Activated T-cell treated with anti-CD3 and anti-CD28 coated beads, Interleukin-2, amount 50 U/mL, for 4 hours (primary cell): ENCODE data around the gene COL5A3. TPM values are rescaled to one million over a fixed set of nuclear protein-coding genes. Genes with fewer than 3 reads are reported as not detected.

Experiments used
- ATAC-seq, 2 donors: fragments of 200-7000 bp; cut with Tn5 transposase; one replicate each; pipeline ENCODE4 v1.10.0; 2021
- DNase-seq: peaks from one replicate; pipeline ENCODE4 v3.0.0-alpha.2; 2020
- H3K27me3 Mint-ChIP-seq: one replicate; pipeline ENCODE4 v1.8.0; 2021; ENCODE audit warnings: low read depth, mixed read lengths
- H3K36me3 Mint-ChIP-seq: one replicate; pipeline ENCODE4 v1.8.0; 2022; ENCODE audit warnings: mixed read lengths; ENCODE audit not compliant: insufficient read depth
- H3K4me1 Mint-ChIP-seq: one replicate; pipeline ENCODE4 v1.8.0; 2021; ENCODE audit warnings: low read depth, mixed read lengths
- H3K4me3 Mint-ChIP-seq: one replicate; pipeline ENCODE4 v1.8.0; 2021; ENCODE audit warnings: mild to moderate bottlenecking, moderate library complexity, mixed read lengths
- H3K9me3 Mint-ChIP-seq: one replicate; pipeline ENCODE4 v1.8.0; 2021; ENCODE audit warnings: mixed read lengths
- total RNA-seq, 3 donors: library from RNA; stranded (reverse); gene quantifications; one replicate each; pipeline ENCODE4 v1.2.1, GENCODE V29; 2021

Gene COL5A3
- total RNA-seq, 3 donors from 2014 or later = 0.46 to 2.8 (median 2.3) TPM

DNA sequence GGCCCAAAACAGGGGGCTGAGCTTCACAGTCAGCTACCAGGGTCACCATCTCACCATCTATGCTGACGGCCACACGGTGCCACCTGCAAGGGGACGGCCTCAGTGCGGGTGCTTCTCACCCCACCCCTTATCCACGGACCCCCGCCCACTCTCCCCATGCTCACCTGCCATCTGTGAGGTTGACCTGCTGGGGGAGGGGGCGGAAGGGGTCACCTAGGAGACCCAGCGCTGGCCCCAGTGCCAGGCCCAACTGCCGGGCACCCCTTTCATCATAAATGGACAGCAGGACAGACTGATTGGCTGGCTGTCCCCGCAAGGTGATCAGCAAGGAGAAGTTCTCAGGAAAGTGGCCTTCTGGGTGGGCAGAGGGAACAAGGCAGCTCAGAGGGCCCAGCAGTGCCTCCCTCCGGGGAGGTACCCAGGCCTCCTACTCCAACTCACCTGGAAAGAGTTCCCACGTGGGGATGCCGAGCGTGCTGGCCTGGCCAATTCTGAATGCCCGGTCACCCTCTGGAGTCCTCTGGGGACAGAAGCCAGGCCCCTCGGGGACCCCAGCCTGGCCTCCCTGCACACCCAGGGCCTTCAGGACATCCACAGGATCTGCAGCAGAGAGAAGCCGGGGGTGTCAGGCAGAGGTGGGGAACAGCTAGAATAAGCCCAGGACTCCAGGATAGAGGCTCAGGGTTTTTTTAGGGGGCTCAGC is 4.5 kb downstream of the COL5A3 start:
- peaks cover 34% of the 10 kb centered on the region for H3K4me1 Mint-ChIP-seq
- peaks cover 2% of the 10 kb centered on the region for H3K36me3 Mint-ChIP-seq
- ATAC-seq = peak in 1 of 2 donors; percentile 6
- H3K27me3 Mint-ChIP-seq = peaks cover 65% of the 10 kb centered on the region
- no peak for DNase-seq
- H3K9me3 Mint-ChIP-seq = no peaks in the 10 kb centered on the region
- no peak overlapping the region for H3K4me3 Mint-ChIP-seq

DNA sequence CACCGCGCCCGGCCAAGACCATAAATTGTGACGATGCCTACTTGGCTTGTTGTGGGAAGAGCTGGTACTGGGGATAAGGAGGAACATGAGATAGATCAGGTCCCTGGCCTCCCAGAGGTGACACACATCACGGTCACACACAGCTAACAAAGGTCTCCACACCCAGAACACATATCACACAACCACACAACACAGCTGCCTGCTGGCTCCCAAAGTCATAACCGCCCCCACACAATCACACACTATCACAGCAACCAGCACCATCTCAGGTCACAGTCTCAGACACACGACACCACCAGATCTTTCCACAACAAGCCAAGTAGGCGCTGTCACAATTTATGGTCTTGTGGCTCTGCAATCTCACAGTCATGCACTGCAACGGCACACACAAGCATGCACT is 5.7 kb downstream of the COL5A3 start:
- H3K4me1 Mint-ChIP-seq = peaks cover 34% of the 10 kb centered on the region
- no peak for DNase-seq
- H3K4me3 Mint-ChIP-seq = no peak overlapping the region
- H3K36me3 Mint-ChIP-seq = peaks cover under 1% of the 10 kb centered on the region
- H3K27me3 Mint-ChIP-seq = peaks cover 64% of the 10 kb centered on the region
- no peaks in the 10 kb centered on the region for H3K9me3 Mint-ChIP-seq
- no peak for ATAC-seq

DNA sequence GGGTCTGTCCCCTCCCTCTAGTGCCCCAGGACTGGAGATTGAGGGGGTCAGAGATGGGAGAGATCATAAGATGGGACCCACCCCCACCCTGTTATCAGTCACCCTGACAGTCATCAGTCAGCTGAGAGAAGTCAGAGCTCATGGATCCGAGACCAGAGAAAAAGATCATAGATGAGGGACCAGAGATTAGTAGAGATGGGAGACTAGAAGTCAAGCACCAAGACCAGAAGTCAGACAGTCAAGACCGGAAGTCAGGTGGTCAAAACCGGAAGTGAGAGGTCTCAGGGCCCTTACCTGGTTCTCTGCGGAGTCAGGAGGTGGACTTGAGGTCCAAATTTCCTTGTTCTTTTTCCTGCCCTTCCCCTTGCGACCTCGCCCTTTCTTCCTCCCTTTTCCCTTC is 7.0 kb downstream of the COL5A3 start:
- DNase-seq = no peak
- Mint-ChIP-seq H3K36me3 (no peaks in the 10 kb centered on the region), H3K4me1 (peaks cover 26% of the 10 kb centered on the region), H3K27me3 (peaks cover 59% of the 10 kb centered on the region), H3K9me3 (no peaks in the 10 kb centered on the region), H3K4me3 (no peak overlapping the region)
- ATAC-seq = no peak

DNA sequence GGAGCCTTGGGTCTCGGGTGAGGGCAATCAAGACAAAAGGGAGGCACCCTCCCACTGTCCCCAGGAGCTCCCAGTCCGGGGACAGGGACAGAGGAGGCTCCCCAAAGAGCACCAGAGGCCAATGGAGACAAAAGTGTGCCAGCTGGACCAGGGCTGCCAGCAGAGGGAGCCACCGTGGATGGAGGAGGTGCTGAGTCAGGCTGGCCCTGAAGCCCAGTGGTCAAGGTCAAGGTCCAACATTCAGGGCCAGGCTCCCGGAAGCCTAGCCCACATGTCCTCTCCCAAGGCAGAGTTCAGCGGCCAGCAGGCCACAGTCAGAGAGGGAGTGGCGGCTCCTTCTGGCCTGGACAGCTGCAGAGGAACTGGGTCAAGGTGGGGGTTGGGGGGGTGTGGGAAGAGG is 8.4 kb downstream of the COL5A3 start:
- DNase-seq = no peak
- Mint-ChIP-seq H3K36me3 (no peaks in the 10 kb centered on the region), H3K27me3 (peaks cover 56% of the 10 kb centered on the region), H3K4me3 (no peak overlapping the region), H3K4me1 (peaks cover 23% of the 10 kb centered on the region), H3K9me3 (no peaks in the 10 kb centered on the region)
- no peak for ATAC-seq

DNA sequence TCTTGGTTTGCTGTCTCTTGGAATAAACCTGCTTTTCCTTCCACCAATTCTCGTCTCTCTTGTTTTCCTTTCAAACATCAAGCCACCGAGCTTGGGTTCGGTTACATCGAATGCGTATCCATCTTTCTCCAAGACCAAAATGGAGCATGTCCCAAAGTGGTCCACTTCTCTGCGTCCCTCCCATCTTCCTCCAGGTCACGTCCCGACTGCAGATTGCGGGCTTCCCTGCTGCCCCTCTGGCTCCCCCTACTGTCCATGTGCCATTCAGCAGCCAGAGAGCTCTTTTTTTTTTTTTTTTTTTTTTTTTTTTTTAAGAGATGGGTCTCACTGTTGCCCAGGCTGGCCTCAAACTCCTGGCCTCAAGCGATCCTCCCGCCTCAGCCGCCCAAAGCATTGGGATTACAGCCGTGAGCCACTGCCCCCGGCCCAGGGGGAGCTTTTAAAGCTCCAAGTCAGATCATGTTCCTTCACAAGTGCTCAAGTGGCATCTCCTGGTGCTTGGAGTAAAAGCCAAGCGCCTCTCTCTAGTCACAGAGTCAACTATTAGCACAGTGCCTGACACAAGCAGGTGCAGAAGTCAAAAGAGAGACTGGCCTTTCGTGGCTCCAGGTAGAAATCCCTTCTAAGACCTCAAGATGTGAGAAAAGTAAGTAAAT is 10.0 kb downstream of the COL5A3 start:
- H3K27me3 Mint-ChIP-seq = peaks cover 51% of the 10 kb centered on the region
- no peaks in the 10 kb centered on the region for H3K36me3 Mint-ChIP-seq
- peak in 1 of 2 donors; percentile 35 for ATAC-seq

DNA sequence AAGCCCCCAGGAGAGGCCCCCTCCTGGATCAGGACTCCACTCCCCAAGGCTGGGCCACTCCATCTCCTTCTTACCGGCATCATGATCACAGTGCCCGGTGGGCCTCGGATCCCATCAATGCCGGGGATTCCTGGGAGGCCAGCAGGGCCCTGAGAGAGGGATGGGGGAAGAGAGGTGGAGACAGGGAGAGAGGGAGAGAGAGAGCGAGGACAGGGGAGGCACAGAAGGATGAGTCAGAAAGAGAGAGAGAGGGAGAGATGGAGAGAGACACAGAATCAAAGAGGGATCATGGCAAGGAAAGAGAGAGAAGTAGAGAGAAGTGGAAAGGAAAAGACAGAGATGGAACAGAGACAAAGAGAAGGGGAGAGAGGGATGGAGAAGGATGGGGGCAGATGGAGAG is 13.8 kb downstream of the COL5A3 start:
- Mint-ChIP-seq H3K9me3 (no peaks in the 10 kb centered on the region), H3K27me3 (peaks cover 25% of the 10 kb centered on the region), H3K36me3 (no peaks in the 10 kb centered on the region), H3K4me1 (peaks cover 3% of the 10 kb centered on the region), H3K4me3 (no peak overlapping the region)
- DNase-seq (no peak), ATAC-seq (no peak)

More for the DNA sequence above, 10.0 kb downstream of the COL5A3 start:
- peak; percentile 57 for DNase-seq
- Mint-ChIP-seq H3K9me3 (no peaks in the 10 kb centered on the region), H3K4me1 (peaks cover 11% of the 10 kb centered on the region), H3K4me3 (no peak overlapping the region)

DNA sequence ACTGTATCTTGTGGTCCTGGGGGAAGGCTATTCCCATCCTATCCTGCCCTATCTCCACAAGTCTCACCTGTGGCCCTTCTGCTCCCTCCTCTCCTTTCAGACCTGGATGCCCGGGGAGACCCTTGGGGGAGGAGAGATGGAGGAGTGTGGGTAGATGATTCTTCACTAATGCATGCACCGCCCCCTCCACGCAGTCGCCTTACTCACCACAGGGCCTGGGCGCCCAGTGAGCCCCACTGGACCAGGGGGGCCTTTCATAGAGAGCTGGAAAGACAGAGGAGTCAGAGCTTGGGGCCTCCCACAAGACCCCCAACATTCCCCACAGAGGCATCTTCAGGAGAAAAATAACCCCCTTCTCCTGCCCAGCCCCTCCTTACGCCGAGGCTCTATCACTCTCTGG is 14.3 kb downstream of the COL5A3 start:
- ATAC-seq (no peak), DNase-seq (no peak)
- Mint-ChIP-seq H3K4me3 (no peak overlapping the region), H3K4me1 (peaks cover 3% of the 10 kb centered on the region), H3K36me3 (no peaks in the 10 kb centered on the region), H3K9me3 (no peaks in the 10 kb centered on the region), H3K27me3 (peaks cover 26% of the 10 kb centered on the region)

DNA sequence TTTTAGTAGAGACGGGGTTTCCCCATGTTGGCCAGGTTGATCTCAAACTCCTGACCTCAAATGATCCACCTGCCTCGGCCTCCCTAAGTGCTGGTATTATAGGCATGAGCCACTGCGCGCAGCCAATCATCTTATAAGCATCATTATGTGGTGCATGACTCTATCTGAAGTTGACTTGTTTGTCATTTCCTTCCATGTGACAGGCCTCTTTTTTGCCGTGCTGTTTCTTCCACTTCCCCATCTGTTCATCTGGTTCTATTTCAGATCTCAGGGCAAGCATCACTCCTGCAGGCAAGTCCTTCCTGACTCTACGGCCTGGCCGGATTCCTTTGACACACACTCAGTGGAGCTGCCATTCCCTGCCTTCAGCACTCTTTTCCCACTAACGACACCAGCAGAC is 15.2 kb downstream of the COL5A3 start:
- no peak overlapping the region for H3K4me3 Mint-ChIP-seq
- ATAC-seq = no peak
- no peak for DNase-seq
- no peaks in the 10 kb centered on the region for H3K9me3 Mint-ChIP-seq
- H3K4me1 Mint-ChIP-seq = peaks cover 2% of the 10 kb centered on the region
- peaks cover 21% of the 10 kb centered on the region for H3K27me3 Mint-ChIP-seq
- no peaks in the 10 kb centered on the region for H3K36me3 Mint-ChIP-seq

DNA sequence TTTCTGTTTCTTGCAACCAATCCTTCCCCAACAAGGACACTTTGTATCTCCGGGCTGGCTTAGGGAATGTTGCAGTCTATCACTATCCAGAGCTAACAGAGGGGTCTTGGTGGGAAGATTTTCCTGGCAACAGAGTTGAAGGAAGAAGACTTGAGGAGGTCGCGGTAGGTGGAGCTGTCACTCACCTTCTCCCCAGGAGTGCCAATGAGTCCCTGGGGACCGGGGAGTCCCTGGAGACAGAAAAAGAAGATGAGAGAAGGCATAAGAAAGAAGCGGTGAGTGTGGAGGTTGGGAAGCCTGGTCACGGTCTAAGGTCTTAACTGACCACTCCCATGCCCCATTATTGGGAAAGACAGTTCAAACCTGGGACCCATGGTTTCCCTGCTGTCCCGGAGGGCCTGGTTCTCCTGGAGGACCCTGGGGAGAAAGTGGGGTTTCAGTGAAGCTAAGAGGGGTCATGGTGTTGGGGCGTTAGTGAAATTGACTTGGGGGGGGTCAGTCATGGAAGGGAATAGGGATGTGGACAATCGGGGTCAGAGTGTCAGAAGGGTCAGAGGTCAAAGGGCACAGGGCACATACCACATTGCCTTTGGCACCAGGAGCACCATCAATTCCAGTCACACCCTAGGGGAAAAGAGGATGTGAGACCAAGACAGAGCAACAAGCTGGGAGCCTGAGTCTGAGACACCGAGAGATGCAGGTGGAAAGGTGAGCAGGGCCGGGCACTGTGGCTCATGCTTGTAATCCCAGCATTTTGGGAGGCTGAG is 18.7 kb downstream of the COL5A3 start:
- Mint-ChIP-seq H3K4me3 (no peak overlapping the region), H3K4me1 (no peaks in the 10 kb centered on the region), H3K27me3 (peaks cover 10% of the 10 kb centered on the region), H3K36me3 (no peaks in the 10 kb centered on the region), H3K9me3 (no peaks in the 10 kb centered on the region)
- ATAC-seq = no peak
- no peak for DNase-seq

DNA sequence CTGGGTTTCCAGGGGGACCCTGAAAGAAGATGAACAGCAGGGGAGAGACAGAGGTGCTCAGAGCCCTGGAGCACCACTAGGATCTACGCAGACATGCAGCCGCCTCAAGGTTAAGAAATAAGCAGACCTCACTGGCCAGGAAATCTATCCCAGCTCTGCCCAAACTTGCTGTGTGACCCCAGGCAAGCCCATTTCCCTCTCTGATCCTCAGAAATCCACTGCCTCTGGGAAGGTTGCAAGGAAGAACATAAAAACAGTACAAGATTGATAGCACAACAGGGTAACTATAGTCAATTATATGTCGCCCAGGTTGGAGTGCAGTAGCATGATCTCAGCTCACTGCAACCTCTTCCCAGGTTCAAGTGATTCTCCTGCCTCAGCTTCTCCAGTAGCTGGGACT is 20.8 kb downstream of the COL5A3 start:
- Mint-ChIP-seq H3K4me3 (no peak overlapping the region), H3K9me3 (no peaks in the 10 kb centered on the region), H3K27me3 (peaks cover 13% of the 10 kb centered on the region), H3K36me3 (no peaks in the 10 kb centered on the region), H3K4me1 (no peaks in the 10 kb centered on the region)
- DNase-seq = no peak
- ATAC-seq = no peak

DNA sequence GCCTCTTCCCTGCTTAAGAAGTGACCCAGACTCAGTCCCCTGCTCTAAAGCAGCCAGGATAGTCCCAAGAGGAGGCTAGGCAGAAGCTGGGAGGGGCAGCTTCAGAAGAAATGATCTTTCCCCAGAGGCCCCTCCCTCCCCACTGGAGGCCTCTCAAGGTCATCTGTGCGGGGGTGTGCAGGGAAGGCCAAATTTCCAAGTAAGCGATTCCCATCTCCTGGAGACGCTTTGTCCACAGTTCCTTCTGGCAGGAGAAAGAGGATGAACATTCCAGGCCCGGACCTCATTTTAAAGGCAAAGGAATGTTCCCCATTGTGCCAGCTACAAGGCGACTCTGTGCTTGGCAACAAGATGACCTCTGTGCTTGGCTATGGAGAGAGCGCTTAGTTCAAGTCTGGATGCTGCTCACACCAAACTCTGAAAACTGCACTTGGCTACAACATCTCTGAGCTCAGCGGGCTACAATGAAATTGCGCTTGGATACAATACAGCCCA is 23.5 kb downstream of the COL5A3 start:
- no peaks in the 10 kb centered on the region for H3K4me1 Mint-ChIP-seq
- peaks cover 21% of the 10 kb centered on the region for H3K27me3 Mint-ChIP-seq
- ATAC-seq (no peak), DNase-seq (no peak)
- H3K36me3 Mint-ChIP-seq = no peaks in the 10 kb centered on the region
- no peaks in the 10 kb centered on the region for H3K9me3 Mint-ChIP-seq
- H3K4me3 Mint-ChIP-seq = no peak overlapping the region

DNA sequence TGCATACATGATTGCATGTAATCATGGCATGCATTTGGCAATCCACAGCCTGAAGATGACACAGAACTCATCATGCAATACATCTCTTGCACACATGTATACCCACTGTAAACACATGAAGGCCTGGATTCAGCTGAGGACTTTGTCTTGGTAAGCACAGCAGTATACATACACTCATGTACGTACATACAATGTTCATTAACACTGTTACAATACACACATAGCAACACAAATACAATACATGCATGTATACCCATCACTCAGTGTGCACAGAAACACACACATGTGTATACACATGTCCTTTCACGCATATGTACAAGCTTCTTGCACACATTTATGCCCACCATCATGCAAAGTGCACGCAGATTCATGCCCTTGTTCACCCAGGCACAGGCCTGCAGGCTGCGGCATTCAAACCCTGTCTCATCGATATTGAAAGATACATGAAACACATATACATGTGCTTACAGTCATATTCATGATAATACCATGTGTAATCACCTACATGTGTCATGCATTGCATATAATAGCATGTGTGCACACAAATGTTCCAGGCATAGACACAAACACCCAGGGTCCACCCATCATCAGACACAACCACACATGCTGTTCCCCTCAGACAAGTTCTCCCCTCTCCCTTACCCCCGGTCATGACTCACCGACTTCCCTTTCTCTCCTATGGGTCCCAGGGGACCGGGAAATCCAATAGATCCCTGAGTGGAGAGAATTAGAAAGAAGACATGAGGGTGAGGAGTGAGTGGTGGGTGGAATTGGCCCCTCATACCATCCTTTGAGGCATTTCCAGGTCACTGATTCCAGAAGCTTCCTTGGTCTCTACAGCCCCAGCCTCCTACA is 28.7 kb downstream of the COL5A3 start:
- Mint-ChIP-seq H3K4me1 (no peaks in the 10 kb centered on the region), H3K27me3 (peaks cover 16% of the 10 kb centered on the region), H3K4me3 (no peak overlapping the region), H3K36me3 (no peaks in the 10 kb centered on the region), H3K9me3 (no peaks in the 10 kb centered on the region)
- ATAC-seq = no peak
- no peak for DNase-seq

DNA sequence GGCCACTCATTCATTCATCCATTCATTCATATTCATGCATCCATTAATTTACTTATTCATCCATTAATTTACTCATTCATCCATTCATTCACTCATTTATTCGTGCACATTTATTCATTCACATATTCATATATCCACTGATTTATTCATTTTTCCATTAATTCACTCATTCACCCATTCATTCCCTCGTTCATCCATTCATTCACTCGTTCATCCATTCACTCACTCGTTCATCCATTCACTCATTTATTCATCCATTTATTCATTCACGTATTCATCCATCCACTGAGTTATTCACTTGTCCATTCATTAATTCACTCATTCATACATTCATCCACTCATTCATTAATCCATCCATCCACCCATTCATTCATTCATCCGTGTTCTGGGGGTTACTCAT is 38.2 kb downstream of the COL5A3 start:
- no peak for ATAC-seq
- Mint-ChIP-seq H3K4me3 (no peak overlapping the region), H3K9me3 (no peaks in the 10 kb centered on the region), H3K4me1 (peaks cover 4% of the 10 kb centered on the region), H3K27me3 (peaks cover 18% of the 10 kb centered on the region), H3K36me3 (no peaks in the 10 kb centered on the region)
- DNase-seq = no peak
